22Rv1 (cell line): ENCODE measurements around the gene PEAK3.

ENCODE experiments used
- CTCF ChIP-seq: fragments of 450-650 bp; IDR thresholded peaks from 2 replicates; pipeline ENCODE4 v1.5.1; 2017; ENCODE audit warnings: mild to moderate bottlenecking
- ZFX ChIP-seq: fragments of 450-650 bp; IDR thresholded peaks from 2 replicates; pipeline ENCODE4 v1.6.1; 2017; ENCODE audit warnings: antibody characterized with exemption, borderline replicate concordance

- TF ChIP-seq CTCF: no peak
- no peak for TF ChIP-seq ZFX
Observed at GRCh38 chr19:2243274-2244124, 38.5 kb downstream of the PEAK3 start.
